Activated naive CD4-positive, alpha-beta T cell treated with Interleukin-2 at 50 U/mL for 16 hours (primary cell): Measurements from ENCODE around the gene SGIP1.

Source experiments
- DNase-seq: peaks from one replicate; pipeline ENCODE4 v3.0.0-alpha.2; 2020

The SGIP1 gene

DNA sequence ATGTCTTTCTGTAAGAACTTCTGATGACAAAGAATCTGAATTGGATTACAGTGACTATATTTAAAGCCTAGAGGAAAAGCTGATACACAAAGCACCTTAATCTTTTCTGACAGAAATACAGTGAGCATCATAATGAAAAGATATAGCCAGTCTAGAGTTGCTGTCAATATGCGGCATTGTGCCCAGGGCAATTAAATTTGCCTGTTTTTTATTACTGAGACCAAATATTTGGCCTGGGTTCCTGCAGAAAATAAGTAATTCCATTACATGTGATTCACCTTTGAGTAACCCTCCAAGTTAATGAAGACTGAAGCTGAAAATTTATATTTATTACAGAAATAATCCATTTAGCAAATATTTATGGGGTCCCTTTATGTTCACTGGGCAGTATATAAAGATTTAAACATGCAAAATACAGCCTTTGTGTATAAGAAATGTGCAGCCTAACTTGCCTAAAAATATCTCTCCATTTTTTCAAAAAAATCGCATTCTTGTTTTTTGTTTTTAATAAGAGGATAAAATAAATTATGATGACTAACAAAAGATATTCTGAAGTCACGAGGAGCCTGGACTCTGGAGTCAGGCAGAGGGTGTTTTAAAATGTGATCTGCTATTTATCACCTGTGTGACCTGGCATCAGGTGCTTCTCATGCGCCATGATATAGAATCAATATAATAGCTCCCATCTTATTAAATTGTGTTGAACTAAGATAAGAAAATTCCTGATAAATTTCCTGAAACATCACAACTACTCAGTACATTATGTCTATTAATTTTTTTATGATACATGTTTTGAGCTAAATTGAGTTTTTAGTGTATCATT is 83.6 kb downstream of the SGIP1 start:
- DNase-seq: no peak

DNA sequence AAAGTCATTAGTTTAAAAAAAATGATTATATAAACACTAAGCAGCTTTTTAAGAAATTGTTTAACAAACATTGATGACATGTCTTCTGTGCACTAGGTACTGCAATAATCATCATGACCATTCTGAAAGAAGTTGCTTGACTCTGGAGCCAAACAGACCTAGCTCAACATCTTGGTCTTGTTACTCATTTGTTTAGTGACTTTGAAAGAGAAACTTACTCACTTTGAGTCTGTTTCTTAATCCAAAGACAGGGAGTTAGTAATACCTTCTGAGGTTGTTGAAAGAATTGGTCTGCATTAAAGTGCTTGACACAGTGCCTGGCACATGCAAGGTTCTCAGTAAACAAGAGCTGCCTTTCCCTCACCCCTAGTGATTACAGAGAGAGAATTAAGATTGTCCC is 84.4 kb downstream of the SGIP1 start:
- DNase-seq: no peak

DNA sequence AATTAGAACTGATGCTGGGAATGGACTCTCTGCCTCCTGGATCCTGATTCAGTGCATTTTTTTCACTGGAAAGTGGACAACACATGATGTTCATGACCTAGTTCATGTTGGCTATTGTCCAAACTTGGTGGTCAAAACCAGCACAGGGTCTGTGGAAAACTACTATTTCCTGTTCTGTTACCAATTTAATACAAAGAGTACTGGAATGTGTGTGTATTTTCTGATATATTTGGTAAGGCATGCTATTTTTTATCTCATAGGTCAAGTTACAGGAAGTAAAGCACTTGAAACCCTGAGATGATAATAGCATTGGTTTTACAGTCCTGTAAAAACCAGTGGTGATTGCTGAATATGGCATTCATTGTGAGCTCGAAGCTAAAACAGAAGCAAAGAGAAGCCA is 89.9 kb downstream of the SGIP1 start:
- DNase-seq: no peak

DNA sequence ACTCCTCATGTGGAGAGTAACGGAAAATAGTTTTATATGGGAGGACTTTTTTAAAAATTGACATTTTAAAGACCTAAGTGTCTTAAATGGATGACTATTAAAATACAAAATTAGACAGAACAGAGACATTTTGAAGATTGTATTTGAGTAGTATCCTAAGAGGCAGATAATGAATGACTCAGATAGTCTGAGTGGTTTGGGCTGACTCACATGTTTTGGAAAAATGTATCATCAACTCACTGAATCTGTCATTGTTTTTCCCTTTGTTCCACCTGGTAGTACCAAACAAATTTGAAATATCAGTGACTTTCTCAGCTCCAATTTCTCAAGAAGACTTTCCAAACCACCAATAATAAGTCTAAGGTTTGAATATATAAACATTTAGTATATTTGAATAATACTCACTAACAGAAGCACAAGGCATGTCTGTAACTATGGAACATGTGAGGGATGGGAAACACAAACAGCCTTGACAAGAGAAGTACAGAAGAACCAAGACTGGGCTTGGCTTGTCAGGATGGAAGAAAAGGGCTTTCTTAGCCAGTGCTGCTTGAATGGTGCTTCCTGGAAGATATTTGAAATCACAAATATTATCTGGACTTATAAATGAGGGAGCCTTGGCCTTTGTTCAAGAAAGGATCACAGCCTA is 90.6 kb downstream of the SGIP1 start:
- DNase-seq: no peak

DNA sequence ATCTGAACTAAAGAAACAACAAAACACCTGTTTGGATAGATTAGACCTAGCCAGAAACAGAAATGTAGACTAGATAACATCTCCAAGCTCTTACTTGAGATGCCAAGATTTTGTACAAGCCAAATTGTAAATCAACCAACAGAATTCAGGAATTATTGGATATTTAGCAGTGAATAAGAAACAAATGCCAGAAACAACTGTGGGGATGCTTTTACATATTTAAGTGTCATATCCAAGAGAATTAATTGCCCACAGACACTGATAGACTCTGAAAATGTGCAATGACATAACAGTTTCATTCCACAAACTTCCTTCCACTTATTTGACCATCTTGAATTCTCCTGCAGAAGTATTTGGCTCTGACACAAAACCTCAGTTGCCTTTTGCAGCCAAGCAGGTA is 92.3 kb downstream of the SGIP1 start:
- DNase-seq: no peak

DNA sequence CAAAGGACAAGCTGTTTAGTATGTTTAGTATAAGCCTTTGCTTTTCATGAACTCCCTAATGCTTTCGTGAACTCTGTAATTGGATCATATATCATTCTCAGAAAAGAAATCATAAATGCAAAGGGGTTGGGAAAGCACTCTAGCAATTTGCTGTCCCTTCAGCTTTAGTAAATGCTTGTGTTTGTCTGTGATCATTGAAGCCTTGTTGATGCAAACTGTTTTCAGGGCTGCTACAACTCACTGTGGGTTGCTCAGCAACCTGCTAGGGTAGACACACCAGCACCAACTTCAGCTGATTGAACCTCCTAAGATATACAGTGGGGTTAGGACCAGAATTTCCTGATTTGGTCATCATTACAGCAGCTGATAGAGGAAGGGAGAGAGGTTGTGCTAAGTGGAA is 95.0 kb downstream of the SGIP1 start:
- no peak for DNase-seq

DNA sequence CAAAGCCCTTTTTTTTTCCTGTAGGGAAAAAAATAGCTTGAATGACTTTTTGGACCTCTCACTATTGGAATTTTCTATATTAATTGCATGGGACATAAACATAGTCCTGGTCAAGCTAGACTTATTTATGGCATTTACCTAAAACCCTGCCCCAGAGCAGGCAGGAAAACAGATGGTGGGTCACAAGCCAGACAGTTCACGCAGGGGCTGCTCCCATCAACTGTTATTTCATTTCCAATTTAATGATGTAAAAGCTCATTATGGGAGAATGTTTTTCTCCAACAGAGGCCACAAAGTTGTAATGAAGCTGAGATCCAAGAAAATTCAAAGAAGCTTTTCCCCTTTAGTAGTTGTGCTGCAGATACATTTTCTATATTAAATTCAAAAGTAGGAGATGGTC is 99.2 kb downstream of the SGIP1 start:
- DNase-seq: no peak

DNA sequence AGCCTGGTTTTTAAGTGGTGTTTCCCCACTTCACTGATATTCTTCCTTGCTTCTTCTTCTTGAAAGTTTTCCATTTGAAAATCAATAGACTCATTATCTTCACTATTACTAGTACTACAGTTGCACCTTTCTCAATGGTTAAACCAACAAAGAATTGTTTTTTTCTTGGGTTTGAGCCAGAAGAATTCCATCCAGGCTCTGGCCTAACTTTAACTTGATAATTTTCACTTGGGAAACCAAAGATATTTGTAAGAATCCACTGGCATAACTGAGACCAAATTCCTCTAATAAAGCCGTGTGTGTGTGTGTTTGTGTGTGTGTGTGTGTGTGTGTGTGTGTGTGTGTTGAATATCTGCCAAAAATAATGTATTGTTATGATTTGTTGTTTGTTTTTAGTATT is 103.2 kb downstream of the SGIP1 start:
- no peak for DNase-seq

DNA sequence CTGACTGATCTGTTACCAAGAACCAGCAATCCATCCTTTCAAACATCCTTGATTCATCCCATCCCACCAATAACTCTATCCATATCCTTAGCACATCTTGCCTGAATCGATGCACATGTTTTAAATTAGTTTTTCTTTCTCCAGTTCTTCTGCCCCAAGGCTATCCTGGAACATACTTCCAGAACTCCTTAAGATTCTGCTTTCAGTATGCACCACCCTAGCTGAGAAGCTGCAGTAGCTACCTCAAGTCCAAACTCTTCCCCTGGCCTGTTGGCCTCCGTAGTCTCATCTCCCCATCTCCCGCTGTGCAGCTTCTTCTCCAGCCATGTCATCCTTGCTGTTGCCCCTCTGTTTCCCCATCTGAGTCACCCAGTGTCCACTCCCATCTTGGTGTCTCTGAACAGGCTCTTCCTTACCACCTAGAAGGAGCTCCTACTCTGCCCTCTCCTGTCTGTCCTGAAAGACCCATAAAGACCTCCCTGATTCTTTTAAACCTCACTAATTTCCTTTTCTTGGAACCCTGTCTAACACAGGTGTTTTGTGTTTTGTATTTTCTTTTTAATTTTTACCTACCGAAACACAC is 108.0 kb downstream of the SGIP1 start:
- no peak for DNase-seq

DNA sequence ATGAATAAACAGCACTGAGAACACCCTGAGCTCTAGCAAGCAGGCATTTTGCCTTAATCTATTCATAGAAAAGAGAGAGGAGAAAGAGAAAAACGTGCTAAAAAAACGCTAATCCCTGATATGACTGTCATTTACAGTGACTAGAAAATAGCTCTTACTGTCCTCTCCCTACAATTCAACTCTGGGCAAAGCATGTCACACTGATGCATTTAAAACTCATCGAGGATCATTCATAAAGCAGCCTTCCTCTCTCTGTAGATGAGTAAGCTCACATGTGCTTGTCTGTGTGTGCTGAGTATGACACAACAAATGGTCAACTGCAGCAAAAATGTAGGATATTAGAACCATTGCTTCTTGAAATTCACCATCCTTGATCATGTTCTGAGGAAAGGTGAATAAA is 109.0 kb downstream of the SGIP1 start:
- no peak for DNase-seq

DNA sequence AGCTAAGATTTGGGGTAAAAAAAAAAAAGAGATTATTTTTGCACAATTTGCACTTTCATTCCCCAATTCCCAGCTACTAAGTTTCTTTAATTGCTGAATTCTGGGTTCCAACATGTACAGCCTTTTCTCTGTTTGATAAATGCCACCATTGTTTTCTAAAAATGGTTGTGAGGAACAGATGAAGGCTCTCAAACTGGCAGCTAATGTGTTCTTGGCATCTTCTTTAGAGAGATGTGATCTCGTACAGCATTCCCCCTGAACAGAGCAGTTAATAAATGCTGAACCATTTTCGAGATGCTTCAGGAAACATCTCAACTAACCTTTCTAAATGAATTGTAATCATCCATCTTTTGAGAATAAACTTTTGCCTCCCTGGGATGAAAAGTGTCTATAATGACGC is 110.4 kb downstream of the SGIP1 start:
- no peak for DNase-seq

DNA sequence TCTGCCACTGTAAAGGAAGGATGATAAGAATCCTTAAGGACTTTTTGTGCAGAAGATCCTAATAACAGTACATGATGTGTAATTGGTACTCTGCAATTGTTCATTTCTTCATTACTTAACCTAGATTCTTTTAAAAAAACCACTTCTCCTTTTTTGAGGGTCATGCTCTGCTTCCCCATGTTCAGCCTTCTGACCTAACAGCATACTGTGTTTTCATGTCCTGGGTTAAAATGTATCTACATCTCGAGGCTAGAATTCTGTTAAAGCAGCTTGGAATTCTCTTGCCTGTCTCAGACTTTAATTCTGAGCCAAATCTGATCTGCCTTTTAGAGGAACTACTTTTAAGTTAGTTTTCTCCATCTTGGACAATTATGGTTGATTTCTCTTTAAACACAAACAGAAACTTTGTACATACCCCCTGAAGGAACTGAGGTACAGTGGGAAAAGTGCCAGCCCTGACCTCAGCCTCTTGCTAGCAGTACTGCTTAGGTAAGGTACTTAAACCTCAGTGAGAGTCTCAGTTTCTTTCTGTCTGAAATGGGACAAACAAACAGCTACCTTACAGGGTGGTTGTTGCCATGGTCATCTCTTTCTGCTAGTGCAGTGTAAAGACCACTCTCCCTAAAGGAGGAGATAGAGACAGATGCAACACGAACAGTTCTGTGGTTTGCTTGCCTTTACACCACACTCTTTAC is 115.1 kb downstream of the SGIP1 start:
- no peak for DNase-seq

DNA sequence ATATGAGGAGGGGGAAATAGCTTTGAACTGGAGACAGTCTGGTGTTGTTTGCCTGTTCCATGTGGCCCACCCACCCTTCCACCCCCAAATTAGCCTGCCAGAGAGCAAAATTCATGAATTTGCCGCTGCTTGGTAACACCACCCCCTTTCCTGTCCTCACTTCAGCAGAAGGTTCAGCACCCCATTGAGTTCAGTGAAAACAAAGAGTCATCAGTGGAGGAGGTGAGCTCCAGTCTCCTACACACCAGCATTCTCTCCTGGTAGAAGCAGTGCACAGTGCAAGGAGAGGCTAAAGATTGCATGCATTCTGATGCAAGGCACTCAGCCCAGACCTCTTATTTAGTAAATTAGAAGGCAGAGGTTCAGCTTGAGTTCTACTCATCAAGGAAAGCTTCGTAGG is 118.6 kb downstream of the SGIP1 start:
- no peak for DNase-seq

DNA sequence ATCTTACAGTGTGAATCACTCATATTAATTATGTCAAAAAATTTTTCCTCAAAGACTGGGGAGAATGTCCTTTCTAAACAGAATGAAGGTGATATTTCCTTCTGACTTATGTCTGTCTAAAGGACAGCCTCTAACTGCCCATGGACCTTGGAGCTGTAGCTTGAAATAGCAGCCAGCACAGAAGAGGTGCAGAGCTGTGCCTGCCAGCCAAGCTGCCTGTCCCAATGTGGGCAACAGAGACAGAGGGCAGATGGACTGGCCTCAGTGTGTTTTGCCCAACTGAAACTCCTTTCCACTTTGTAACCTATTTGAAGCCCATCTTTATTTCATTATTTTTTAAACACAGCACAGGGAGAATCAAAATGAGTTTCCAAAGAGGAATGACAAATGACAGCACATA is 120.7 kb downstream of the SGIP1 start:
- DNase-seq: no peak

DNA sequence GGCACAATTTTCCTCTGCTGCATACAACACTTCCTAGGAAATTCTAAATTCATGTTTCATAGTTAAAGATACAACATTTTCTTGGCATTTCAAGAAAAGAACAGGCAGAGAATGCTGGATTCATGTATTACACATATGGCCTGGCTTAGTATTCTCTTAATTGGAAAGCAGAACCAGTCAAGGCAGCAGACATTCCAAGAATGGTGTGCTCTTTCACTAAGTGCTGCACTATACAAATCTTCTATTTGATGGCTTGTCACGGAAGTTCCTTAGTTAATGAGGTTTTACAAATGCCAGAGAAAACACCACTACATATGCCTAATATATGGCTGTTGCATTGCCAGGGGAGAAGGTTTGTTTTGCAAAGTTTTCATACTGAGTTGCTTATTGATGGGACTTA is 137.5 kb downstream of the SGIP1 start:
- no peak for DNase-seq

DNA sequence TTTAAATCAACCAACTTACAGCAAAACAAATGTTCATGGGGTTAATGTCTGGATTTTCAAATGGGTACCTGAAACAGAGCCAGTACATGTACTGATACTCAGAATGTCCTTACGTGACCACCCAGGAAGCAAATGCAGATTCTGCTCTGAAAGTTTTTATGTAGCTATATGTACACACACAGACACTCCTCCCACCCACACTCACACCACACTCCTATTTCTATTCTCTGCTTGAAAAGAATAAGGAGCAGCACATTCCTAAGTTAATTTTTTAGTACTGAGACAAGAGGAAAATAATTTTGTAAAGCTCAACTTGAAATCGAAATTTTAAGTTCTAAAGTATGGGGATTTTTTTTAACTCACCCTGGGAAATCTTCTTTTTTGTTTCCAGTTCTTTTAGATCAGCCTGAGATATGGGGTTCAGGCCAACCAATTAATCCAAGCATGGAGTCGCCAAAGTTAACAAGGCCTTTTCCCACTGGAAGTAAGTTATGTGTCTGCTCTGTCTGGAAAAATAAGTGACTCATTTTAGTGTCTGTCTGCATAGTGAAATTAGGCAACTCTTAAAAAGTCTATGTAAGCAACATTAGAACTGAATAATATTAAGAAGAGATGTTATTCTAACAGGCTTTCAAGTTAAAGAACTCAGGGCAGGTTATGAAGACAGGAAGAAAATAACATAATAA is 142.8 kb downstream of the SGIP1 start:
- DNase-seq: no peak

DNA sequence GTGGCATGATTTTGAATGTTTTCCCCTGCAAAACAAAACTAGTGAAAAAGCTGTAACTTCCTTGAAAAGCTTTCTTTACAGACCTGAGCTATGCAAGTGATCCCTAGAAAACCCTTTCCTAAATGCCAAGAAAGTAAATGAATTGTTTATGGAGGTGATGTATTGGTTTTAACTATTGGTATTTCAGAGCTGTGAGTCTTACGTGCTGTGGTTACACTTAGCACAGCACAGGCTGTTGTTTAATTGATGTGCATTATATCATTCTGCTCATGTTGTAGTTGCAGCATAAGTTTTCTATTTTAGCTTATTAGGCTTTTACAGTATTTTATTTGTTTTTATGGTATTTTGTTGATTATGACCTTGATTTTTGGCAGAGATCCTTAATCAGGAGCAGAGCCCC is 144.2 kb downstream of the SGIP1 start:
- no peak for DNase-seq

DNA sequence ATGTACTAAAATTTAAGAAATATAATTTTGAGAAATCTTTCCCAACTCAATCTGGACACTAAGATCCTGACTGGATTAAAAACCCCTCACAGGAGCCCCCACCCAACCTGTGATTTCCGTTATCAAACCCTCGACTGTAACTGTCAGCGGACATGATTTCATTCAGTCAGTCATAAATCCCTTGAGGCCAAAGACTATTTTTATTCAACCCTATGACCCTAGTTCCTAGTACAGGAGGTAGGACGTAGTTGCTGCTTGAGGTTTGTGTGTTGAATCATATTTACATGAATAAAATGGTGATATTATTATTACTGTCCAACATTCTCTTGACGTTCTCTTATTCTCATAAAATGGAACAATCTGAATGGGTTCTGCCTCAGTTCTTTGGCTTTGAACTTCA is 145.2 kb downstream of the SGIP1 start:
- no peak for DNase-seq

DNA sequence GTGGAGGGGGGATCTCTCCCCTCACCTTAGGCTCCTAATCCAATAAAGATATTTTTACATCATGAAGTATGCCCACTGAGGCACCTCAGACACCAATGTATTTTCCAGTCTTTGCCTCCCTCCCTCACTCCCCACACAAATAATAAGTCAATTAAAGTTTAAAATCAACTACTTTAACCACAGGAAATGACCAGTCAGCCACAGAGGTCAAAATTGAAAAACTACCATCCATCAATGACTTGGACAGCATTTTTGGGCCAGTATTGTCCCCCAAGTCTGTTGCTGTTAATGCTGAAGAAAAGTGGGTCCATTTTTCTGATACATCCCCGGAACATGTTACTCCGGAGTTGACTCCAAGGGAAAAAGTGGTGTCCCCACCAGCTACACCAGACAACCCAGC is 147.7 kb downstream of the SGIP1 start:
- DNase-seq: no peak

DNA sequence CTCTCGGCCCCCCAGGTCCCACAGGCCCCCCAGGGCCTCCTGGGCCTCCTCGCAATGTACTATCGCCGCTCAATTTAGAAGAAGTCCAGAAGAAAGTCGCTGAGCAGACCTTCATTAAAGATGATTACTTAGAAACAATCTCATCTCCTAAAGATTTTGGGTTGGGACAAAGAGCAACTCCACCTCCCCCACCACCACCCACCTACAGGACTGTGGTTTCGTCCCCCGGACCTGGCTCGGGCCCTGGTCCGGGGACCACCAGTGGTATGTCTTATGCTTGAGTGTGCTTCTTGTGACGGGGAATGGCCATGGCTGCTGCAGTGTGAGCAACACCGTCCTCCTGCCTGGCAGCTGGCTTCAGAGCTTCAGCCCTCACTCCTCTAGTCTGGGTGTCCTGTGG is 148.2 kb downstream of the SGIP1 start:
- DNase-seq: no peak

DNA sequence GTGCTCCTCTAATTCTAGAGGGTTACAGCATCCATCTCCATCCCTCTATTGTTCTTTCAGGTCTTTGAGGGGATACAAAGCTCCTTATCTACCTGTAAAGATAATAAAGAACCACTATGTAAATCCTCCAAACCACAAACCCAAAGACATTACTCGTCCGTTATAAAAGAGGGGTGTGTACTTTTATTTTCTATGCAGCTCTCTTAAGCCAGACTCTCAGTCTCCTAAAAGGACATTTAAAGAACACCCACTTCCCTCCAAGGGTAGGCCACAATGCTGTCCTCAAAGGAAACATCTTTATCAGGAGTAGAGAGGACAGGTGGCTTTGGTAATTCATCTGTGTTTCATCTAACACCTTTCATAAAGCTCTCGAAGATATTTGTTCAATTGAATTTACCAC is 150.4 kb downstream of the SGIP1 start:
- DNase-seq: no peak

DNA sequence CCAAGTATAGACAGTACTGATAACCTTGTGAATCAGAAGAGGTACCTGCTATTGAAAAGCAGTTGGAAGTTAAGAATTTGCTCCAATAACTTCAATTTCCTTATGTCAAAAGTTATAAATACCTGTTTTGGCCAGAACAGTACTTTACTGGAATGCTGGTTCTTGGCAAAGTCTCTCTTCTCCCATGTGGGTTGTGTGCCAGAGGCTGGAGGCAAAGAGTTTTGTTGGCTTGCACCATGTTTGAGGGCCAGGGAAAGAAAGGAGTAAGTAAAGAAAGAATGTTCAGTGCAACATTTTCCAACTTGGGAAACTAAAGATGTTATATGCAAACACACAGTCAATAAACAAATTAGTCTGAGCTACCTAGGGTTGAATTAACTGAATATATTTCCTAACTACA is 151.3 kb downstream of the SGIP1 start:
- no peak for DNase-seq

DNA sequence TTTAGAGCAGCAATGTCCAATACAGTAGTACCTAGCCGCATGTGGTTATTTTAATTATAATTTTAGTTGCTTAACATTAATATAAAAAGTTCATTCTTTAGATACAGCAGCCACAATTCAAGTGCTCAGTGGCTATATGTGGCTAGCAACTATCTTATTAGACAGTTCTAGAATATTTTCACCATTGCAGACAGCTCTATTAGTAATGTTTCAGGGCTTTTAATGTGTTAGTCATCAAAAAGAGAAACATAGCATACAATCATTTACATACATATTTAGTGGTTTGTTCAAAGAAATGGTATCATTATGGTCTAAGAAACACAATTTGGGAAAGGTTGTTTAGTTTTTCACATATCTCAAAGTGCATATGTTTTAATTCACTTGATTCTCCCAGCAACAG is 151.7 kb downstream of the SGIP1 start:
- DNase-seq: no peak
